Astrocyte of the cerebellum (primary cell): Measurements from ENCODE around the gene PATJ.

Experiments used
- DNase-seq: peaks from one replicate; pipeline ENCODE4 v3.0.0-alpha.2; 2011; ENCODE audit warnings: low read depth
- H3K4me3 ChIP-seq: 2 replicates; pipeline ENCODE4 v1.5.1; 2011; ENCODE audit warnings: mild to moderate bottlenecking, low read depth, low read length, moderate library complexity
- in situ Hi-C: cut with HindIII; loops from 2 replicates; pipeline ENCODE4 v1.10.0; 2017; ENCODE audit warnings: low sequenced_read_pairs
- TF ChIP-seq, protein P1 (sequence below): IDR thresholded peaks from 2 replicates; pipeline ENCODE4 v1.5.1; 2012; ENCODE audit warnings: low read length, low read depth, moderate library complexity, mild to moderate bottlenecking; ENCODE audit errors: missing control alignments

The PATJ gene

DNA sequence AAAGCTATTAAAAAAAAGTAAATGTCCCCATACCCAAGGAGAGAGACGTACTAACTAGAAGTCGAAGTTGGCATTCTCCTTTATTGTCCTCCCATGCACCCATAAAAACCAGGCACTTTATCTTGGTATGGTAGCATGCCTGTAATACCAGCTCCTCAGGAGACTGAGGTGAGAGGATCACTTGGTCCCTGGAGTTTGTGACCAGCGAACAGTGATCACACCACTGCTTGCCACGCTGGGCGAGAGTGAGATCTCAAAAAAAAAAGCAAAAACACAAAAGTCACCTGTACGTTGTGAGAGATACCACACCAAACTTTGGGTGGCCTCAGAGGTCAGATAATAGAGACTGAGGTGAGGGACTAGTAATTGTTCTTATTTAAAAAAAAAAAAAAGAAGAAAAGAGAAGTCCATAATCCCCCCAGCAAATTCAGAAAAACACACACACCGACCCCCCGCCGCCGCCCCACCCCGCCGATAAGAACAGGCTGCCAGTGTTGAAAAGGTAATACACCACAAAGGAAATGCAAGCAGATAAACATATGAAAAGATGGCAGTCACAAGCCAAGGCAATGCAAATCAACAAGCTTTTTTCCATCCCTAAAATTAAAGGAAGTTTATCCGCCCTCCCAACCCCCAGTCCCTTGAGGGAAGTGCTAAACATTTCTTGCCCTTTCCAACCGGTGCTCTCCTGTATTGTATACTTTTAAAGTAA is 455.9 kb downstream of the PATJ start:
- TF ChIP-seq, protein P1, sequence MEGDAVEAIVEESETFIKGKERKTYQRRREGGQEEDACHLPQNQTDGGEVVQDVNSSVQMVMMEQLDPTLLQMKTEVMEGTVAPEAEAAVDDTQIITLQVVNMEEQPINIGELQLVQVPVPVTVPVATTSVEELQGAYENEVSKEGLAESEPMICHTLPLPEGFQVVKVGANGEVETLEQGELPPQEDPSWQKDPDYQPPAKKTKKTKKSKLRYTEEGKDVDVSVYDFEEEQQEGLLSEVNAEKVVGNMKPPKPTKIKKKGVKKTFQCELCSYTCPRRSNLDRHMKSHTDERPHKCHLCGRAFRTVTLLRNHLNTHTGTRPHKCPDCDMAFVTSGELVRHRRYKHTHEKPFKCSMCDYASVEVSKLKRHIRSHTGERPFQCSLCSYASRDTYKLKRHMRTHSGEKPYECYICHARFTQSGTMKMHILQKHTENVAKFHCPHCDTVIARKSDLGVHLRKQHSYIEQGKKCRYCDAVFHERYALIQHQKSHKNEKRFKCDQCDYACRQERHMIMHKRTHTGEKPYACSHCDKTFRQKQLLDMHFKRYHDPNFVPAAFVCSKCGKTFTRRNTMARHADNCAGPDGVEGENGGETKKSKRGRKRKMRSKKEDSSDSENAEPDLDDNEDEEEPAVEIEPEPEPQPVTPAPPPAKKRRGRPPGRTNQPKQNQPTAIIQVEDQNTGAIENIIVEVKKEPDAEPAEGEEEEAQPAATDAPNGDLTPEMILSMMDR, result no peak
- H3K4me3 ChIP-seq, result no peak overlapping the region
- in situ Hi-C loops, result no loop called here
- no peak for DNase-seq

DNA sequence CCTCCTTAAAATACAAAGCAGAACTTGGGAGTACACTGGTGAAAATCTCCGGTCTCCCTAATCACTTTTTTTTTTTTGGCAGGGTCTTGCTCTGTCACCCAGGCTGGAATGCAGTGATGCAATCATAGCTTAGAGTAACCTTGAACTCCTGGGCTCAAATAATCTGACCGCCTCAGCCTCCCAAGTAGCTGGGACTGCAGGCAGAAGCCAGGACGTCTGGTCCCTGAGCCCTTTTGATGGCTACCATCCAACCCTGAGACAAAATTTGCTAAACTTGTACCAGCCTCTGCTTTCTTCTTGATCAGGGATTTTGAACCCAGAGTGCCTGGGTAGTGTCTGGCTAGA is 456.5 kb downstream of the PATJ start:
- in situ Hi-C loops, result no loop called here
- H3K4me3 ChIP-seq, result no peak overlapping the region
- TF ChIP-seq, protein P1, result no peak
- DNase-seq, result no peak

DNA sequence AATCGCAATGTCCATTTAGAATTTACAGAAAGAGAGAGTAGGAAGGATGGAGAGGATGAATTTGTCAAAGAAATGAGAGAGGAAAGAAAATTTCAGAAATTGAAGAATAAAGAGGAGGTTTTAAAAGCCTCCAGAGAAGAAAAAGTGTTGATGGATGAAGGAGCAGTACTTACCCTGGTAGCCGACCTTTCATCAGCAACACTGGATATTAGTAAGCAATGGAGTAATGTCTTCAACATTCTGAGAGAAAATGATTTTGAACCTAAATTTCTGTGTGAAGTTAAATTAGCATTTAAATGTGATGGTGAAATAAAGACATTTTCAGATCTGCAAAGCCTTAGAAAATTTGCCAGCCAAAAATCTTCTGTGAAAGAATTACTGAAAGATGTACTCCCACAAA is 464.9 kb downstream of the PATJ start:
- in situ Hi-C loops, result no loop called here
- TF ChIP-seq, protein P1, result no peak
- no peak overlapping the region for H3K4me3 ChIP-seq
- no peak for DNase-seq

DNA sequence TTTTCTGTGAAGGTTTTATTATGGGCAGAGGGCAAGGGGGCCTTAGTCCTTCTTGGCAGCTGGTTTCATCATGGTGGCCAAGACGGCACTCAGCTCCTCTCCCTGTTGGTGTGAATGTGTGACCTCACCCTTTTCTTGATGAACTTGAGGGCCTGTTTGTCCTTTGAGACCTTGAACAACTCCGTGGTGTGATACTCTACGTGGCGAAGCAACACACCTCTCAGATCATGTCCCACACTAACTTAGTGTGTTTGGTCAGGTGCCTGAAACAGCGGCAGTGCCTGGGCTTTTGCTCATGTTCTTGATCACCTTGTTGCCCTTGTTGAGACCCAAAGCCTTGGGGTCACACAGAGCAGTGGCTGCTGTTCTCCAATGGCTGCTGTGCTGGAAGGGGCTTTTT is 465.8 kb downstream of the PATJ start:
- TF ChIP-seq, protein P1, result no peak
- in situ Hi-C loops, result no loop called here
- no peak overlapping the region for H3K4me3 ChIP-seq
- no peak for DNase-seq

DNA sequence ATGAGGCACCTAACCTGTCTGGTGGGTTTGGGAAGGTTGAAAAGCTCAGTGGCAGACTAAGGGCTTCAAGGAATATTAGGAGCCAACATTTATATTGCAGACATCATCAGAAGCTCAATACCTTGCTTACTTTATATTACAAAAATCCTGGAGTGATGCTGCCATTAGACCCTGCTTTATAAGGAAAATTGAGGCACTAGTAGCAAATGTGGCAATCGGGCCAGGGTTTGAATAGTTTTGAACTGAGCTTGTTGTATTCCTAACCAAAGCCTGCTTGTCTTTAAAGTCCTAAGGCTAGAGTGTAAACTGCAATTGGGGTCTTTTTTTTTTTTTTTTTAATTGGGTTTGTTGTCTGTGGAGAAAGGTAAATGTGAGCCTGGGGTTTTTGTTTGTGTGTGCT is 466.7 kb downstream of the PATJ start:
- DNase-seq, result no peak
- in situ Hi-C loops, result no loop called here
- TF ChIP-seq, protein P1, result no peak

DNA sequence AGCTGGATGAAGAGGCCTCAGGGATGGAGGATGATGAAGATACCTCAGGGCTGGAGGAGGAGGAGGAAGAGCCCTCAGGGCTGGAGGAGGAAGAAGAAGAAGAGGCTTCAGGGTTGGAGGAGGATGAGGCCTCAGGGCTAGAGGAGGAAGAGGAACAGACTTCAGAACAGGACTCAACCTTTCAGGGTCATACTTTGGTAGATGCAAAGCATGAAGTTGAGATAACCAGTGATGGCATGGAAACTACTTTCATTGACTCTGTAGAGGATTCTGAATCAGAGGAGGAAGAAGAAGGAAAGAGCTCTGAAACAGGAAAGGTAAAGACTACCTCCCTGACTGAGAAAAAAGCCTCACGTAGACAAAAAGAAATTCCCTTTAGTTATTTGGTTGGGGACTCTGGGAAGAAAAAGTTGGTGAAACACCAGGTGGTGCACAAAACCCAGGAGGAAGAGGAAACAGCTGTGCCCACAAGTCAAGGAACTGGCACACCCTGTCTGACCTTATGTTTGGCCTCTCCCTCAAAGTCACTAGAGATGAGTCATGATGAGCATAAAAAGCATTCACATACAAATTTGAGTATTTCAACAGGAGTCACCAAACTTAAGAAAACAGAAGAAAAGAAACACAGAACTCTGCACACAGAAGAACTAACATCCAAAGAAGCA is 467.8 kb downstream of the PATJ start:
- TF ChIP-seq, protein P1, result no peak
- H3K4me3 ChIP-seq, result no peak overlapping the region
- DNase-seq, result no peak
- in situ Hi-C loops, result no loop called here

More for the DNA sequence above, 466.7 kb downstream of the PATJ start:
- H3K4me3 ChIP-seq, result no peak overlapping the region
